Globus pallidus (tissue), 1 donor: Measurements from ENCODE around the gene FADS1.

Experiments
- DNase-seq: peaks from one replicate; pipeline ENCODE4 v3.0.0-alpha.2; 2015; ENCODE audit warnings: low spot score

Gene FADS1

DNA sequence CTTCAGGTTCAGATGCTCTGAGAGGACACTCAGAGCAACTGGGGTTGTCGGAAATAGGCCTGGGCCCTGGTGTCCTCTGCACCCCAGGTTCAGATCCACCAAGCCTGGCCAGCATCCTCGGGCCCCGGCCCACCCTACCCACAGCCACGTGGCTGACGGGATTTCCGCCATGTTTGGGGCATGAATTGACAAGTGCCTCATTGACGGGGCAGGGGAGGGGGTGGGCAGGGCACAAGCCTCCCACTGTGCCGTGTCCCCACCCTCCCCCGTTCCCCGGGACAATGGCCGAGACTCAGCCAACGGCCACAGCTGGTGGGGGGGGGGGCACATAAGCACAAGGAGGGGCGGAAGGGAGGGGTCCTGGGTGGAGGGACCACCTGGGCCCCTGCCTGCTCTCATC is 55.9 kb downstream of the FADS1 start:
- peak; percentile 96 for DNase-seq

DNA sequence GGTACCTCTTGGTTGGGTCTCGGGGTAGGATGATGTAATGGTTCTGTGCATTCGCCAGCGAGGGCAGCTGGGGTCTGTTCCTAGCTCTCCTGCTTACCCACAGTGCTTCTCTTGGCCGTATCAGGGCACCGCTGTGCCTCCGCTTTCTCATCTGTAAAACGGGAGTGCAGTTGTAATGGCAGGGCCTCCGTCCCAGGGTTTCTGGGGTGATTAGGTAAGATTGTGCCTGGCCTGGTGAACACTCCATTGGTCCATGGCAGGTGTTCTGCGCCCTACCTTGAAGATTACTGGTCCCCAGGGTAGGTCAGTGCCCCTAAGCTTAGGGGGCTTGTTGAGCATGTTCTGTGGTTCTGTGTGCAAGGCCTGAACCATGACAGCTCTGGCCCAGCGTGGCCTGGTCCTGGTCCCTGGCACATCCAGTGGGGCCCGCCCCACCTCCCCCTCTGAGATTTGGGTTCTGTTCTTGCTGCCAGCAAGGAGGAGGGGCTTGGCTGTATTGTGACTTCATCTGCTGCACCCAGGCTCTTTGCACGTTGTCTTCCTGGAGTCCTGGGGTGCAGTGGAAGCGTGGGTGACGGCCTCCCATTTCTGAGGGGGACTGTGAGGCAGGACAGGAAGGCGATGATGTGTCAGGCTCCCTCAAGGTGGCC is 59.5 kb downstream of the FADS1 start:
- DNase-seq, result peak; percentile 83

DNA sequence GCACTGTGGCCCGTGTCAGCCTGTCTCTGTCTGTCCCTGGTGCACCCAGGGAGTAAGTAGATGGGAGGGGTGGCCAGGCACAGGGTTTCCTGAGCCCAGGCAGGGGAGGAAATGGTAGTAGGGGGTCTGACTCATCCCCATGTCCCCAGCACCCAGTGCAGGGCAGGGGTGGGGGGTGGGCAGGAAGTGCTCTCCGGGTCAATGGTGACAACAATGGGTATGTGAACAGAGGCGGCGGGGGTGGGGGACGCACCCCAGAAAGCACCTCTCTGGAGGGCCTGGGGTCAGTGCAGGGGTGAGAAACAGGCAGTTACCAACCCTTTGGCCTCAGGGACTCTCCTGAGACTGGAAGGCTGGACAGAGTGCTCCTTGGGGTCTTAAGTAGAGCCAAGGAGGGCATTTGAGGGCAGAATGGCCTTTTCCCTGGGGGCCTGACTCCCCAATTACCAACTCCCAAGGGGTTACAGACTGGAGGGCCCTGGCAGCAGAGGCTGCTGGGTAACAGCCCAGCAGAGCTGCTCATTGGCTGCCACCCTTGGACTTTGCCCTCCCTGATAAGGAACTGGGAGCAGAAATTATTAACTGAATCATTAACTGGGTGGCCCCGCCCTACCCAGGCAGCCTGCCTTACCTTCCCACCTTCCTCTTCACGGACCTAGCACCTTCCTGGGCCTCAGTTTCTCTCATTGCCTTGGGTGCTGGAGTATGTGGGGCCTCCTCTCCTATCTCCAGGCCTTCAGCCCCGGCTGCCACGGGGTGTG is 60.2 kb downstream of the FADS1 start:
- DNase-seq, result no peak

DNA sequence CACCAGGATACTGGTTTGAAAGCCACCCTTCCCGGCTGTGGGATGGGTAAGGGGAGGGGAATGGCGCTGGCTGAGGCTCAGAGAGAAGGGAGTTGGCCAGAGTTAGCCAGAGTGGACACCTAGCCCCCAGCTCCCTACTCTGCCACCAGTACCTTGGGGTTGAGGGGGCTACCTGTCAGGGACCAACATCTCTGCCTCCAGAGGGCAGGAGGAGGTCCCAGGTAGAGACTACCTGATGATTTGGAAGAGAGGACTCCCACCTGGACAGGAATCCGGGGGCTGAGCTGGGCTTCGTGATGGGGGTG is 60.7 kb downstream of the FADS1 start:
- DNase-seq, result no peak

DNA sequence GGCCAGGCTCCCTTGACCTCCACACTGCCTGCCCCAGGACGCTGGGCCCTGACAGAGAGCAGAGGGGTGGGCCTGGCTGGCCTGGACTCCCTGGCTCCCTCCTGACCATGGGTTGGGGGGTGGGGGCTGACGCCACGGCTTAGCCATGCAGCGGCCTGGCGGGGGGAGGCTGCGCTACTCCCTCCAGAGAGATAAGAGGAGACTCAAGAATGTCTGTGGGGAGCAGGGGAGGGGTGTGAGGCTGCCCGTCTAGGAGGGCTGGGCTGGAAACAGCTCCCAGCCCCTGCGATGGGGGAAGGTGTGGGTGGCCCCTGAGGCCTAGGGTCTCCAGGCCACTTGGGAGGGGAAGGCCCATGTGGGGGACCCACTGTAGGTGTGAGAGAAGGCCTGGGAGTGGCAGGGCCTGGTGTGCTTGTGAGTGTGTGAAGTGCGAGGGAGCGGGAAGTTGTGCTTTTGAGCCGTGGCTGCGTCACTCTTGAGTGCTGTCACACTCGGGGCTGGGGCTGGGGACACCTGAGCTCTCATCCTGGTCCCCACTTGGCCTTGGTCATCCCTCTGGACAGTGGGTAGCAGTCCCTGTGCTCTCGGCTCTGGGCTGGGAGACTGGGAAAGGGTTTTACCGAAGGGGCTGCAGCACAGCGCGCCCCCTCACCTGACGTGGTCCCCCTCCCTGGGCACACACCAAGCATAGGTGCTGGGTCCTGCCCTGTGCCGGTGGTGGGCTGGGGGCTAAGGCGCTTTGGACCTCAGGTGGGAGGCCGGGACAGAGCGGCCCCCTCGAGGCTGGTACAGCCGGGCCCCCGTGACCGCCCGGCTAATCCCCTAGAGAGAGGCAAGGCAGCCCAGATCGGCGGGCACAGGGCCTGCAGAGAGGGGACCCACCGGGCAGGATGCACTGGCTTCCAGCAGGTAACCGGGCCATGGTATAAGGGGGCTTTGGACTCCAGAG is 62.0 kb downstream of the FADS1 start:
- no peak for DNase-seq

DNA sequence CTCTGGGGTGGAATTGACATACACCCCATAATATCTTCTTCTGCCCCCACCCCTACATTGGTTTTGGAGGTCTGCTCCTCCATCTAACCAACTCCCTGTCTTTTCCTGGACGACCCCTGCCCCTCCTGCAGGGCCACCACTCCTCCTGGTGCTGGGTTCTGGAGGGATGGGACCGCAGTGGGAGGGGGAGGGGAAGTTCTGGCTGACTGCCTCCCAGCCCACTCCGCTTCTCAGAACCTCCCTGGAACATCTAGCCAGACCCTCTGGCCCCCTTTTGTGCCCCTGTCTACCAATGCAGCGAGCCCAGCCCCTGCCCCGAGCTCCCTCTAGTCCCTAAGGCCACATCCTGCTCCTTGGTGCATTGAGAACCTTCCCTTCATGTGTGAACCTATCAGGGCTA is 63.1 kb downstream of the FADS1 start:
- DNase-seq, result no peak

DNA sequence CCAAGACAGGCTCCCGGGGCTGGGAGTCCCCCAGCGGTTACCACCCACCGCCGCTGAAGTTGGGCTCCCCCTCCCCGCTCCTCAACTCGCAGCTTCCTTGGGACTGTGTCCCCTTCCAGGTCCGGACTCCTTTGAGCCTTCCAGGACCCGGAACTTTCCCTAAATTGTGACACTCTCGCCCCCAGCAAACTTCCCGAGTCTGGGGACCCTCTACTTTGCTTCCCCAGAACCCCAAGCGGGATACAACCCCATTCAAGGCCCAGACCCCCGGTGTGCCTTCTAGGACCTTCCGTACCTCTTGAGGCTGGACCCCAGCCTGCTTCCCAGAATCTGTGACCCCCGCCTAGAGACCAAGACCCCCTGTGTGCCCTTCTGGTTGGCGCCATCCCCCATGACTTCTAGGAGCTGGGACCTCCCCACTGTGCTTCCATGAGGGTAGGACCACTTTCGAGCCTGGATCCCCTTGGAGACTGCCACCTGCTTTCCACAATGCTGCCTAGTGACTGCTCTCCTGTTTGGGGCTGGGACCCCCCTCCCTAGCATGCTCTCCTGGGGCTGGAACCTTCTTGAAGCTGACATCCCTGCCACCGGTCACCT is 63.8 kb downstream of the FADS1 start:
- no peak for DNase-seq

DNA sequence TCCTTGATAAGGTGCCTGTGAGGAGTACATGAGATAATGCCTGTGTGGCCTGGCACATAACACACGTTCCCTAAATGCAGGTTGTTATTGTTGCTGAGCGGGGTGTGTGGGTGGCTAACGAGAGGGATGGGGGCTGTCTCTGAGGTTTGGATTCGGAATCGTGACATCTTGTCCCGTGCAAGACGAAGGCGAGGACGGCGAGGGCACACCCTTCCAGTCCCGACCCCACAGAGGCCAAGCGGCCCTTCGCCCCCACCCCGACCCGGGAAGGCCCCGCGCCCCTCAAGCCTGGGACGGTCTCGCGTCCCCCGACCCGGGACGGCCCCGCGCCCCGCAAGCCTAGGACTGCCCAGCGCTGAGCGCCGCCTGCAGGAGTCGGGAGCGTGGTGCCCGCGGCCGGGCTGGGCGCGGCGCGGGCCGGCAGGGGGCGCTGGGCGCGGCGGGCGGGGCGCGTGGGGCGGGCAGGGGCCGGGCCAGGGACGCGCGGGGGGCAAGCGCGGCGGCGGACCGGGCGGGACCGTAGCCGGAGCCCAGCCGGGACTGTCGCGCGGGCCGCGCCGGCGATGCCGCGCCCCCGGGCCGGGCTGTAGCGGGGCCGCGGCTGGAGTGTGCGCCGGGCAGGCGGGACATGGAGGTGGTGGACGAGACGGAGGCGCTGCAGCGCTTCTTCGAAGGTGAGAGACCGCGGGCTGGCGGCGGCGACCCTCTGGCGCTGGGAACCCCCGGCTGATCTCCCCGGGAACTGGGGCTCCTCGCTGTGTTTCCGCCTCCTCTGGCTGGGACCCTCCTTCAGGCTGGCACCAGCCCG is 64.5 kb downstream of the FADS1 start, which contains the start of gene MYRF:
TSS of gene MYRF (plus strand) at position 520 of the 808 bp plus-strand sequence. CDS start at position 629, 109 bp downstream.
- no peak for DNase-seq

DNA sequence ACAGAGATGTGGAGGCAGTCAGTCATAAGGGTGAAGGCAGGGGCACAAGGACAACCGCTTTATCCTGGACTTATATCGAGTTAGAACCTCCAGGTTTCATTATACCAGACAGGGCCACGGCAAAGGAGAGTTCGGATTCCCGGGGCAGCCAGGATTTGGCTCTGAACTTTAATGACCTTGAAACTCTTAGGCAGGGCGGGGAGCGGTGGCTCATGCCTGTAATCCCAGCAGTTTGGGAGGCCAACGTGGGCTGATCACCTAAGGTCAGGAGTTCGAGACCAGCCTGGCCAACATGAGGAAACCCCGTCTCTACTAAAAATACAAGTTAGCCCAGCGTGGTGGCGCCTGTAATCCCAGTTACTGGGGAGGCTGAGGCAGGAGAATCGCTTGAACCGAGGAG is 65.4 kb downstream of the FADS1 start:
- no peak for DNase-seq

DNA sequence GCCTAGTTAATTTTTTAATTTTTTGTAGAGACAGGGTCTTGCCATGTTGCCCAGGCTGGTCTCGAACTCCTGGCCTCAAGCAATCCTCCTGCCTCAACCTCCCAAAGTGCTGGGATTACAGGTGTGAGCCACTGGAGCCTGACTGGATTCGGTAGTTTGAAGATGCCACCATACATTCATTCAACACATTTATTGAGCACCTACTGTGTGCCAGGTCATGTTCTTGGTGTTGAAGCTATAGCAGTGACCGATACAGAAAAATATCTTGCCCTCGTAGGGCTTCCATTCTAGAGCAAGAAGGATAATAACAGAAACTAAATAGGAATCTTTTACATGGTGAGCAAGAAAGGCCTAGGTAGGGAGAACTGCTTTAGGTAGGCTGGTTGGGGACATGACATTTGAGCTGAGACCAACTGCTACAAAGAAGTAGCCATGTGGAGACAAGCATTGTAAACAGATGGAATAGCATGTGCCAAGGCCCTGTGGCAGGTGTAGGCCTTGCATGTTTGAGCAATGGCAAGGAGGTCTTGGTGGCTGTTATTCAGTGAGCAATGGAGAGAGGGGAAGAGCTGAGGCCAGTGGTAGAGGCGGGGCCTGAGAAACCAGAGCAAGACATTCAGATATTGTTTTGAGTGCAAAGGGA is 66.1 kb downstream of the FADS1 start:
- no peak for DNase-seq
